GM21529 (cell line): ENCODE measurements around the gene TAS2R19.

Experiments
- ATAC-seq: cut with Tn5 transposase; IDR thresholded peaks from one replicate; pipeline ENCODE4 v1.9.1; 2021; ENCODE audit not compliant: unreplicated experiment

TAS2R19 gene

GRCh38 chr12:10994307-10994706 is 28.1 kb downstream of the TAS2R19 start:
- ATAC-seq, result no peak

- ATAC-seq, result no peak
Observed at GRCh38 chr12:10989107-10989506, 33.3 kb downstream of the TAS2R19 start.

GRCh38 chr12:10986812-10987211 is 35.6 kb downstream of the TAS2R19 start, which contains the start of gene TAS2R50:
TAS2R50 (minus strand) TSS chr12:10986912; CDS start chr12:10986860, 52 bp downstream.
- no peak for ATAC-seq

- no peak for ATAC-seq
Observed at GRCh38 chr12:10982244-10982643, 40.2 kb downstream of the TAS2R19 start.

GRCh38 chr12:10974965-10975364 is 47.5 kb downstream of the TAS2R19 start:
- no peak for ATAC-seq
